Coronary artery (tissue), 2 donors: Measurements from ENCODE around the gene MIA3.

Experiments
- DNase-seq: peaks from one replicate; pipeline ENCODE4 v3.0.0-alpha.2; 2017; ENCODE audit warnings: low spot score
- H3K27ac ChIP-seq, 2 donors: fragments of 200-600 bp; sonication (generic); one replicate each; pipeline ENCODE4 v1.5.1; 2016 to 2019
- H3K4me3 ChIP-seq: fragments of 200-600 bp; sonication (generic); 2 replicates; pipeline ENCODE4 v1.5.1; 2016; ENCODE audit warnings: mild to moderate bottlenecking, moderate library complexity
- TF ChIP-seq, protein P1 (sequence below): fragments of 200-600 bp; sonication (generic); IDR thresholded peaks from one replicate; pipeline ENCODE4 v1.5.1; 2019; ENCODE audit warnings: antibody characterized with exemption

MIA3 gene

DNA sequence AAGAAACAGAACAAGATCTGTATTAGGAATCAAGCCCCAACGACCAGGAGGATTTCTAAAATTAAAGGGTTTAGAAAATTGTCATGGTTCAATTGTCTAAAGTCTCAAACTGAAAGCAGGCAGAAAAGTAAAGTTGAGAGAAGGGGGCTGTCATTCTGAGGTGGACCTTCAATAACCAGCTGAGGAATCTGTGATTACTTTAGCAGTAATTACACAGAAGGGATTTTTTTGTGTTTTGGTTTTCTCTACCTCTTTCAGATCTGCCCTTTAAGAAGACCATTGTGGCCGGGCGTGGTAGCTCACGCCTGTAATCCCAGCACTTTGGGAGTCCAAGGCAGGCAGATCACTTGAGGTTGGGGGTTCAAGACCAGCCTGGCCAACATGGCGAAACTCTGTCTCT, 77.0 kb downstream of the MIA3 start:
- no peak overlapping the region for H3K27ac ChIP-seq
- no peak for DNase-seq
- TF ChIP-seq, protein P1, sequence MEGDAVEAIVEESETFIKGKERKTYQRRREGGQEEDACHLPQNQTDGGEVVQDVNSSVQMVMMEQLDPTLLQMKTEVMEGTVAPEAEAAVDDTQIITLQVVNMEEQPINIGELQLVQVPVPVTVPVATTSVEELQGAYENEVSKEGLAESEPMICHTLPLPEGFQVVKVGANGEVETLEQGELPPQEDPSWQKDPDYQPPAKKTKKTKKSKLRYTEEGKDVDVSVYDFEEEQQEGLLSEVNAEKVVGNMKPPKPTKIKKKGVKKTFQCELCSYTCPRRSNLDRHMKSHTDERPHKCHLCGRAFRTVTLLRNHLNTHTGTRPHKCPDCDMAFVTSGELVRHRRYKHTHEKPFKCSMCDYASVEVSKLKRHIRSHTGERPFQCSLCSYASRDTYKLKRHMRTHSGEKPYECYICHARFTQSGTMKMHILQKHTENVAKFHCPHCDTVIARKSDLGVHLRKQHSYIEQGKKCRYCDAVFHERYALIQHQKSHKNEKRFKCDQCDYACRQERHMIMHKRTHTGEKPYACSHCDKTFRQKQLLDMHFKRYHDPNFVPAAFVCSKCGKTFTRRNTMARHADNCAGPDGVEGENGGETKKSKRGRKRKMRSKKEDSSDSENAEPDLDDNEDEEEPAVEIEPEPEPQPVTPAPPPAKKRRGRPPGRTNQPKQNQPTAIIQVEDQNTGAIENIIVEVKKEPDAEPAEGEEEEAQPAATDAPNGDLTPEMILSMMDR: no peak
- no peak overlapping the region for H3K4me3 ChIP-seq

DNA sequence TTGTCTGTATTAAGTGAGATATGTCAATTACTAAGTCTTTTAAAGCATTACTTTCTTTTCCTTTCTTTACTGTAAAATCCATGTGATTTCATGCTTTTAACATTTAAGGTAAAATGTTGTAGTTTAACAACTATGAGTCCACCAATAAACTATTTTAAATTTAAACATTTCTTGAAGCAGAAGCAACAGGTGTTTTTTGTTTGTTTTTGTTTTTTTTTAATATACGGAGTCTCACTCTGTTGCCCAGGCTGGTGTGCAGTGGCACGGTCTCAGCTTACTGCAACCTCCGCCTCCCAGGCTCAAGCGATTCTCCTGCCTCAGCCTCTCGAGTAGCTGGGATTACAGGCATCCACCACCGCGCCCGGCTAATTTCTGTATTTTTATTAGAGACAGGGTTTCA, 78.8 kb downstream of the MIA3 start:
- TF ChIP-seq, protein P1: no peak
- DNase-seq: no peak
- Histone ChIP-seq H3K4me3 (no peak overlapping the region), H3K27ac (no peak overlapping the region)

DNA sequence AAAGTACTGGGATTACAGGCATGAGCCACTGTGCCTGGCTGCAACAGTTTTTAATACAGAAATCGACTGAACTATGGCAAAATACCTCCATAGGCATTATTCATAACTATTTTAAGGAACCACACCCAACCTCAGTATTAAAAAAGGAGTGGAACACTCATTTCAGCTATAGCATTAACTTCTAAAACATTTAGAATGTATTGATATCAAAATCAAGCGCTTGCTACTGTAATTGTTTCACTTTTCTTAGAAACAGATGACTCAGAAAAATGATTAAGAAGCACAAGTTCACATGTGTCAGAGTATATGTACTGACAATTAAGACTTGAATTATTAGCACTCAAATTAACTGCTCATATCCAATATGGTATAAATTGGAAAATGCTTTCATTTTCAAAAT, 79.3 kb downstream of the MIA3 start:
- Histone ChIP-seq H3K27ac (no peak overlapping the region), H3K4me3 (no peak overlapping the region)
- DNase-seq: no peak
- TF ChIP-seq, protein P1: no peak

DNA sequence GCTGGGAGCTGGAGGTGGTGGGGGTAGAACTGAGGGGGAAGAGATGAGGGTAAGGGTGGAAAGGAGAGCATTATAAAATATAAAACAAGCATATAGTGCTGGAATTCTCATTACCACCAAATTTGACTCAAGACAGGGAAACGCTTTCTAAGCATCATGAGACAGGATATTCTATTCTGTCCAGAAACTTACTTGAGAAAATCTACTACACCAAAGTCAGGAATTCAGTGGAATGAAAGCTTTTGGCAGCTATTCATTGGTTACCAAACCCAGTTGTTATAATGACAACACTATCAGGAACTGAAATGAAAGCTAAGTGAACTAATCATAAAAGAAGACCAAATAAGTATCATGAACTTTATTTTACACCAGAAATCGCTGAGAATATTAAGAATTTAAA, 79.9 kb downstream of the MIA3 start:
- DNase-seq: no peak
- H3K4me3 ChIP-seq: no peak overlapping the region
- H3K27ac ChIP-seq: no peak overlapping the region
- TF ChIP-seq, protein P1: no peak

DNA sequence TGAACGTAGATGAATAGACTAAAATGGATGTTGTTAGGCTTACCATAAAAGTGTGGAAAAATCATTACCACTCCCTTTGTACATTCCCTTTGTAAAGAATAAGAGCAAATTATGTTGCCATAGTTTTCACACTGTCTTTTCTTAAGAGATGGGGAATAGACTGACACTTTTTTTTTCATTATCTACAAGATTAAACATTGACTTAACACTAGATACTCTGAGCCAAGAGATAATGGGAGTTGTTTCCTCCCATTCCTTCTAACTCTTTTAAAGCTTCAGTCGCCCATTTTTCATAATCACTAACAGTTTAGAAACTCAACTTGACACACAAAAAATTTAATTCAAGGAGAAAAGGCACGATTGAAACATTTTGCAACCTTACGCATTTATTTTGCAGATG, 84.3 kb downstream of the MIA3 start:
- TF ChIP-seq, protein P1: no peak
- no peak for DNase-seq
- no peak overlapping the region for H3K27ac ChIP-seq
- no peak overlapping the region for H3K4me3 ChIP-seq

DNA sequence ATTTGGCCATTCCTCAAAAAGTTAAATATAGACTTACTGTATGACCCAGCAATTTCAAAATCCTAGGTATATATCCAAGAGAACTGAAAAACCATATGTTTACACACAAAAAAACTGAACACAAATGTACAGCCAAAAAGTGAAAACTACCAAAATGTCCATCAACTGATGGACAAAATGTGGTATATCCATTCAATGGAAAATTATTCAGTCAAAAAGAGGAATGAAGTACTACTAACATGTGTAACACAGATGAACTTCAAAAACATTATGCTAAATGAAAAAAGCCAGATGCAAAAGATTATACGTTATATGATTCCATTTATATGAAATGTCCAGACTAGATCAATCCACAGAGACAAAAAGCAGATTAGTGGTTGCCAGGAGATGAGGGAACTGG, 86.4 kb downstream of the MIA3 start:
- Histone ChIP-seq H3K27ac (no peak overlapping the region), H3K4me3 (no peak overlapping the region)
- no peak for DNase-seq
- TF ChIP-seq, protein P1: no peak

DNA sequence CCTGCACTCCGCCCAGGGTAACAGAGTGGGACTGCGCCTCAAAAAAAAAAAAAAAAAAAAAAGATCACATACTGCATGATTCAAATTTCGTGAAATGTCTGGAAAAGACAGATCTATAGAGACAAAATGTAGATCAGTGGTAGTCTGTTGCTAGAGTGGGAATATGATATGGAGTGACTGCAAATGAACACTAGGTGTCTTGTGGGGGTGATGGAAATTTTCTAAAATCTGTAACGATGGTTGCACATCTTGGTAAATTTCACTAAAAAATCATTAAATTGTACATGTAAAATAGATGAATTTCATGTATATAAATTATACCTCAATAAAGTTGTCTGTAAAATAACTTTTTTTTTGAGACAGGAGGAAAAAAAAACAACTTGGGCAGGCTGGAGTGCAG, 88.9 kb downstream of the MIA3 start:
- TF ChIP-seq, protein P1: no peak

More for the DNA sequence above, 88.9 kb downstream of the MIA3 start:
- H3K27ac ChIP-seq: no peak overlapping the region
- no peak overlapping the region for H3K4me3 ChIP-seq
- DNase-seq: no peak
